GM12878 (cell line): ENCODE measurements around the gene COTL1. TPM values are rescaled to one million over a fixed set of nuclear protein-coding genes. Genes with fewer than 3 reads are reported as not detected.

Experiments used
- ATAC-seq: fragments of 200-7000 bp; cut with Tn5 transposase; 3 replicates; pipeline ENCODE4 v1.9.1; 2020; ENCODE audit warnings: mild to moderate bottlenecking, moderate library complexity
- BruUV-seq: library from RNA; stranded (reverse); fragments of 400-500 nt; replicated peaks from 2 replicates; lab custom pipeline; 2021; lab: Mats Ljungman, UMichigan
- CTCF ChIA-PET: fragments of 300-600 bp; sonication (Branson Sonifier 250); formaldehyde crosslinking; extraction: SDS; loops from one replicate; lab custom pipeline; 2021; ENCODE audit warnings: inconsistent platforms; lab: Yijun Ruan, JAX
- POLR2A ChIA-PET: fragments of 350-600 bp; formaldehyde crosslinking; extraction: SDS; loops from one replicate; lab custom pipeline; 2021; ENCODE audit warnings: inconsistent platforms; lab: Charles Lee
- RAD21 ChIA-PET: fragments of 300-600 bp; sonication (Branson Sonifier 250); formaldehyde crosslinking; loops from one replicate; lab custom pipeline; 2023; ENCODE audit warnings: antibody characterized with exemption; ENCODE audit not compliant: unreplicated experiment; lab: Charles Lee
- SMC1A ChIA-PET: fragments of 300-600 bp; sonication (Branson Sonifier 250); formaldehyde crosslinking; loops from one replicate; lab custom pipeline; 2023; ENCODE audit not compliant: unreplicated experiment, uncharacterized antibody; lab: Charles Lee
- DNase-seq: peaks from one replicate; pipeline ENCODE4 v3.0.0-alpha.2; 2011; ENCODE audit warnings: low read depth, low spot score
- FAIRE-seq: peaks from 3 replicates; lab custom pipeline; 2011; peaks lifted over from hg19 to GRCh38; lab: Jason Lieb, UNC
- H2AFZ ChIP-seq: 2 replicates; pipeline ENCODE4 v1.6.0; 2011; ENCODE audit warnings: low read depth, low read length, control low read depth; ENCODE audit not compliant: control insufficient read depth
- H3K27ac ChIP-seq: 2 replicates; pipeline ENCODE4 v1.5.1; 2011; ENCODE audit warnings: control low read depth; ENCODE audit not compliant: control insufficient read depth, insufficient read depth
- H3K27me3 ChIP-seq, 2 experiments: replicated peaks in 1 of 2; 2 replicates each; pipeline versions ENCODE4 v1.6.0 to v1.6.1; 2011; ENCODE audit warnings: low read length in 1 of 2; ENCODE audit not compliant: control insufficient read depth in 2 of 2, insufficient read depth in 2 of 2
- H3K36me3 ChIP-seq, 2 experiments: 2 replicates each; pipeline ENCODE4 v1.5.1; 2011; ENCODE audit warnings: low read length in 1 of 2; ENCODE audit not compliant: control insufficient read depth in 2 of 2, insufficient read depth in 2 of 2
- H3K4me1 ChIP-seq: 2 replicates; pipeline ENCODE4 v1.6.1; 2011; ENCODE audit warnings: mild to moderate bottlenecking, low read length, moderate library complexity, mixed read lengths; ENCODE audit not compliant: control insufficient read depth, insufficient read depth
- H3K4me2 ChIP-seq: 2 replicates; pipeline ENCODE4 v1.6.0; 2011; ENCODE audit warnings: control low read depth; ENCODE audit not compliant: control insufficient read depth, insufficient read depth
- H3K4me3 ChIP-seq: fragments of 200-600 bp; sonication (generic); 2 replicates; pipeline ENCODE4 v1.5.1; 2016
- H3K79me2 ChIP-seq: 2 replicates; pipeline ENCODE4 v1.6.0; 2011; ENCODE audit warnings: low read length; ENCODE audit not compliant: control insufficient read depth, insufficient read depth
- H3K9ac ChIP-seq: 2 replicates; pipeline ENCODE4 v1.8.0; 2011; ENCODE audit warnings: low read length, control low read depth, mixed read lengths; ENCODE audit not compliant: control insufficient read depth, insufficient read depth
- H3K9me3 ChIP-seq: replicated peaks from 3 replicates; pipeline ENCODE4 v1.5.1; 2011; ENCODE audit warnings: mild to moderate bottlenecking, low read length; ENCODE audit not compliant: control insufficient read depth, insufficient read depth
- H4K20me1 ChIP-seq: 2 replicates; pipeline ENCODE4 v1.6.0; 2011; ENCODE audit not compliant: control insufficient read depth, insufficient read depth
- NRF1 ChIP-seq: conservative IDR thresholded peaks from 2 replicates; pipeline ENCODE4 v1.6.1; 2011; ENCODE audit warnings: mild to moderate bottlenecking, low read depth, low read length, improper control_type of control experiment
- POLR2A ChIP-seq: IDR thresholded peaks from 2 replicates; pipeline ENCODE4 v1.6.1; 2011; ENCODE audit warnings: low read depth, mild to moderate bottlenecking, low read length
- POLR2AphosphoS2 ChIP-seq: IDR thresholded peaks from 2 replicates; pipeline ENCODE4 v1.6.1; 2011; ENCODE audit warnings: low read depth, mild to moderate bottlenecking, low read length, improper control_type of control experiment, moderate library complexity
- whole genome bisulfite sequencing: methylation state at CpG from one replicate; pipeline ENCODE4 v1.1.6; 2016; ENCODE audit warnings: low lambda C conversion rate; ENCODE audit not compliant: insufficient replicate concordance, insufficient coverage; ENCODE audit errors: missing lambda C conversion rate; 5-methylcytosine and 5-hydroxymethylcytosine counted together
- in situ Hi-C: fragments of 300-500 bp; cut with MboI; formaldehyde crosslinking; loops from 9 replicates; pipeline ENCODE4 v1.14.3; 2018; ENCODE audit warnings: mixed read lengths
- intact Hi-C: fragments of 100-400 bp; cut with micrococcal nuclease; formaldehyde crosslinking; loops from one replicate; pipeline ENCODE4 v1.14.2; 2022; ENCODE audit not compliant: unreplicated experiment
- polyA plus RNA-seq, 11 experiments: library from polyadenylated mRNA; depleted of rRNA in 4 of 11; unstranded in 6 of 11; stranded (reverse) in 5 of 11; fragments of >200 nt; fragmentation: Nextera tagmentation in 4 of 11; fragmentation: Illumina TruSeq in 1 of 11; extraction: Ambion mirVana in 4 of 11; extraction: Trizol in 1 of 11; gene quantifications; 1 replicate in 1 of 11; 2 replicates in 10 of 11; pipeline versions ENCODE4 v1.2.1 to v1.2.3, GENCODE V29; 2011 to 2016; ENCODE audit warnings: inconsistent platforms in 2 of 11, missing spikeins in 2 of 11, low read depth in 1 of 11
- total RNA-seq, 4 experiments: library from RNA; depleted of rRNA in 3 of 4; stranded (reverse); fragments of >200 nt in 3 of 4; fragmentation: Illumina TruSeq in 1 of 4; extraction: Trizol in 1 of 4; gene quantifications; 2 replicates each; pipeline versions ENCODE4 v1.2.1 to v1.2.3, GENCODE V29; 2013 to 2021

COTL1 gene
- total and polyA plus RNA-seq, 10 of the 15 experiments (the other 5 are each of a cell fraction or from before 2014, with no cell fraction given): 140 to 894 (median 330) TPM

DNA sequence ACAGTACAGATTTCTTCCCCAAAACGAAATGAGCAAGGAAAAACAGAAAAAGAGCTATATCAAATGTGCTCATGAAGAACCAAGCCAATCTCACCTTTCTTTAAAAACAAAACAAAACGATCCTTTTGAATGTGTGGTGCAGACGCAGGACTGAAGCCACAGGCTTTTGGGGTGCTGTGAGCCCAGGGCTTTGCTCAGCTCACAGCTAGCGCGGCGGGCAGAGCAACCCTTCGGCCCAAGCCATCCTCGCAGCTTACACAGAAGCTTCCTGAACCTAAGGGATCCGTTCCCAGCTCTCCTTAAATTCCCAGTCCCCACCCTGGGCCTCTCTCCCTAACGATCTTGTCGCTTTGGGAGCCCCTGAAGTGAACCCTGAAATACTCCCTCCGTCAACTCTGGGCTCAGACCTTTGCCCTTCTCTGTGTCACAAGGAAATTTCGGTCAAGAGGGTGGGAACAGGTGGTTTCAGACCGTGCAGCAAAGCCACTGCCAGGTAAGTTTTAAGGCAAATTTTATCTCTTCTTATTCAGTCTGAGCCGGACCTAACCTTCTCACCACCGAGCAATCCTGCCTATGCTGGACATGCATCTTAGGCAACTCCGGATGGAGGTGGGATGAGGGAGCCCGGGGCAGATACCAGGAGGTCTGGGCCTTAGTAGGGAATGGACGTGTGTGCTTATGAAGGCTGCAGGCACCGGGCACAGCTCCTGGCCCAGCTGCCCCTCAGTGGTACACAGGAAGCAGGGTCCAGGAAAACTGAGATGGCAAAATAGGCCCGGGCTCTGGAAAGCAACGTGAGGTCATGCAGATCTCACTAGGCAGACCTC lies 52.0 kb downstream of the COTL1 start:
- Histone ChIP-seq H3K4me1 (peaks cover 28% of the 10 kb centered on the region), H3K27ac (no peak overlapping the region), H3K79me2 (peaks cover 20% of the 10 kb centered on the region), H2AFZ (no peak overlapping the region), H3K4me2 (no peak overlapping the region), H3K4me3 (no peak overlapping the region), H3K36me3 (peaks cover 36 to 43% of the 10 kb centered on the region in 2 experiments), H3K9ac (no peak overlapping the region), H3K27me3 (no peaks in the 10 kb centered on the region), H3K9me3 (peaks cover 5% of the 10 kb centered on the region; the same call in 2 of the 3 replicates), H4K20me1 (no peaks in the 10 kb centered on the region)
- ChIA-PET RAD21 (interaction anchor here (0.7 to 1.6 kb wide), 4 partner anchors 13 to 115 kb away, joined by 3 to 6 read pairs (median 4); no protein-coding TSS in a partner anchor), POLR2A (interaction anchor here (0.6 to 1.2 kb wide), 3 partner anchors 27 to 35 kb away, joined by 3 to 5 read pairs (median 3); no protein-coding TSS in a partner anchor), SMC1A (interaction anchor here (1.0 to 1.2 kb wide), 3 partner anchors 9 to 55 kb away, joined by 3 to 5 read pairs (median 5); no protein-coding TSS in a partner anchor), CTCF (interaction anchor here (0.8 kb wide), 1 partner anchor 53 kb away, joined by 4 read pairs; no protein-coding TSS in a partner anchor)
- no peak for FAIRE-seq
- WGBS: 85% methylated on average over 22 of the region's 22 CpGs
- TSS peak; percentile 90 for BruUV-seq
- TF ChIP-seq NRF1 (no peak), POLR2A (0 out of 2 replicates have a peak, but pooled peaks have one; percentile 15), POLR2AphosphoS2 (no peak)
- no peak for DNase-seq
- in situ Hi-C loops (no loop called here), intact Hi-C loops (no loop called here)
- no peak for ATAC-seq
